ENCODE measurements around the gene ADGRL3.
"Not testable (repeated sequence)": the region's sequence is repeated elsewhere in the genome, so short reads cannot be mapped to it uniquely, and the experiment has no call there.

GRCh38 chr4:61372817-61373216, 172.7 kb downstream of the ADGRL3 start:
- TF ChIP-seq CTCF (IDR thresholded peaks at IDR 0.05; ENCODE audit: low read depth, low read length); EZH2phosphoT487 (IDR thresholded peaks at IDR 0.05; ENCODE audit: low read depth): not testable (repeated sequence)

Measured in OCI-LY3 (cell line).